CD4-positive, alpha-beta T cell treated with Interleukin-17A for 1 hour (primary cell): ENCODE results near the gene TRABD2B.
"Not testable (repeated sequence)": the region's sequence is repeated elsewhere in the genome, so short reads cannot be mapped to it uniquely, and the experiment has no call there.

ENCODE experiments used
- DNase-seq: peaks from one replicate; pipeline ENCODE4 v3.0.0-alpha.2; 2020

Gene TRABD2B

DNA sequence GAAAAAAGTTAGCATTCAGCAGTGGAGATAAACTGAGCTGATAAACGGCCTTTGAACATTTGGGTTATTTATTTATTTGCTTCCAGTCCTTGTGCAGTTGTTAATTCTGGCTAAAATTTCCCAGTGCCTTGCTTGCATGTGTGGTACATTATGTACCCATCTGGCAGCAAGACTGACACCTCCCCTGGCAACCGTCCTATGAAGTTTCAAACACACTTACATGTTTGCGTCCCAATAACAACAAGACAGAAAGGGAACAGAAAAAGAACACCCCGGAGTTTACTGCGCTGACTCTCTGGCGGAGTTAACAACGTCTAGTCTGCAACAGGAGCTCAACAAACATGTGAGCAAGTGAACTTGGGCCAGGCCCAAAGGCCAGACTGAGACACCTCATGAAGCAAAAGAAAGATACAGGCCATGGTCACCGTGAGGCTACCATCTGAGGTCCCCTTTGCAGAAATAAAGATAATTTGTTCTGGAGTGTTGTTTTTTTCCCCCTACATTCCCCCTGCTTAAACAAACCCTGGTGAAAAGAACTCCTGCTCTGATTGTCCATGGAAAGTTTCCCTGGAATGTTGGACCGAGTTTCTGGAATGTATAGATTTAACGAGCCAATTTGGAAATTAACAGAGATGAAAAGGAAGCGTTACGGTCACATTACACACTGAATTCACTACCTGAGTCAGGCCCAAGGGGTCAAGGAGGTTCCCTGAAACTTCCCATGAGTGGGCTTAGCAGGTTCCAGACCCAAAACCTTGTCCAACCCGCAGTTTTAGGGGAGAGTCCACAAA is 33.4 kb downstream of the TRABD2B start:
- DNase-seq: no peak

DNA sequence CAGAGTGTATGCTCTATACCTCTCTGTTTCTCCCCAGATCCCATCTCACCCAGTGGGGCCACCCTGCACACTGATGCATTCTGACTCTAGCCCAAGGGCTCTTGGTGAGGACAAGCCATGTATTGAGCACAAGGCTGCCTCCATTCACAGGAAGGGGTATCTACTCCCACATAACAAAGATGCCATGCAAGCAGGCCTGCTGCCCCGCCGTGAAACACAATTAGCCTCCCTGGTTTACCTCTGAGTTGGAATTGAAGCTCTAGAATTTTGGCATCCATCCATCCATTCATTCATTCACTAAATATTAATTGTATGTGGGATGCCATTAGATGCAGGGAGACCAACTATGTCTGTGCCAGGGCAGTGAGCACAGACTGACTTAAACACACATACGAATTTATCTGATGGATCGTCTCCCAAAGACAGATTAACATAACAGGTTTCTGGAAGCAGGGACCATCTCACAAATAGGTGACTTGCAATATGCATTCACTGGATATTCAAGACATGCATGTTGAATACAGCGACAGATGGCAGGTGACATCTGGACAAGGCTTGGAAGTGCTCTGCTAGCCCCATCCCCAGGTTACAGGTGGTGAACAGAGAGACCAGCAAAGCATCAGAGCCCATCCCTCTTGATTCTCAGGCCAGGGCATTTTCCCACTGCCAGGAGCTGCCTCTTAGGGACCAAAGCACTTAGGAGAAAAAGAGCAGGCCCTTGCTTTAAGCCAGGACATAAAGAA is 34.3 kb downstream of the TRABD2B start:
- no peak for DNase-seq

DNA sequence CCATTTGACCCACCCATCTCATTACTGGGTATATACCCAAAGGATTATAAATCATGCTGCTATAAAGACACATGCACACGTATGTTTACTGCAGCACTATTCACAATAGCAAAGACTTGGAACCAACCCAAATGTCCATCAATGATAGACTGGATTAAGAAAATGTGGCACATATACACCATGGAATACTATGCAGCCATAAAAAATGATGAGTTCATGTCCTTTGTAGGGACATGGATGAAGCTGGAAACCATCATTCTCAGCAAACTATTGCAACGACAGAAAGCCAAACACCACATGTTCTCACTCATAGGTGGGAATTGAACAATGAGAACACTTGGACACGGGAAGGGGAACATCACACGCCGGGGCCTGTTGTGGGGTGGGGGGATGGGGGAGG is 35.4 kb downstream of the TRABD2B start:
- not testable (repeated sequence) for DNase-seq

DNA sequence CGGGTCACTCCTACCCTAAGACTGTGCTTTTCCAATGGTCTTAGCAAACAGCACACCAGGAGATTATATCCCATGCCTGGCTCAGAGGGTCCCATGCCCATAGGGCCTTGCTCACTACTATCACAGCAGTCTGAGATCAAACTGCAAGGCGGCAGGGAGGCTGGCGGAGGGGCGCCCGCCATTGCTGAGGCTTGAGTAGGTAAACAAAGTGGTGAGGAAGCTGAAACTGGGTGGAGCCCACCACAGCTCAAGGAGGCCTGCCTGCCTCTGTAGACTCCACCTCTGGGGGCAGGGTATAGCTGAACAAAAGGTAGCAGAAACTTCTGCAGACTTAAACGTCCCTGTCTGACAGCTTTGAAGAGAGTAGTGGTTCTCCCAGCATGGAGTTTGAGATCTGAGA is 40.7 kb downstream of the TRABD2B start:
- not testable (repeated sequence) for DNase-seq

DNA sequence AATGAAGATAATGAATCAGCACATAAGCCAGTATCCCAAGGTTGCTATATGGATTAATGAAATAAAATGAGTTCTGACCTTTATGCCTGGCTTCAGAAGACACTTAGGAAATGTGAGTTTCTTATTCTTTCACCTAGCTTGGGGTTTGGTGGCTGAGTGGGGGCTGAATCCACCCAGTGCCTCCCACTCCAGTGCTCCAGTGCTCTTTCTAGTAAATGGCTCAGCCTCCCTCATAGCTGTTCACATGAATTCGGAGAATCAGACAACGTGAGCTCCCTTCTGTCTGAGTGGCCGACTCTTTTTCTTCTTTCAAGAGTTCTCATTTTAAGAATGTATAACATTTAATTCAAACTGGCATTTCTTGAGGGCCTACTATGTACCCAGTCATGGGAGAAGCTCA is 43.5 kb downstream of the TRABD2B start:
- no peak for DNase-seq

DNA sequence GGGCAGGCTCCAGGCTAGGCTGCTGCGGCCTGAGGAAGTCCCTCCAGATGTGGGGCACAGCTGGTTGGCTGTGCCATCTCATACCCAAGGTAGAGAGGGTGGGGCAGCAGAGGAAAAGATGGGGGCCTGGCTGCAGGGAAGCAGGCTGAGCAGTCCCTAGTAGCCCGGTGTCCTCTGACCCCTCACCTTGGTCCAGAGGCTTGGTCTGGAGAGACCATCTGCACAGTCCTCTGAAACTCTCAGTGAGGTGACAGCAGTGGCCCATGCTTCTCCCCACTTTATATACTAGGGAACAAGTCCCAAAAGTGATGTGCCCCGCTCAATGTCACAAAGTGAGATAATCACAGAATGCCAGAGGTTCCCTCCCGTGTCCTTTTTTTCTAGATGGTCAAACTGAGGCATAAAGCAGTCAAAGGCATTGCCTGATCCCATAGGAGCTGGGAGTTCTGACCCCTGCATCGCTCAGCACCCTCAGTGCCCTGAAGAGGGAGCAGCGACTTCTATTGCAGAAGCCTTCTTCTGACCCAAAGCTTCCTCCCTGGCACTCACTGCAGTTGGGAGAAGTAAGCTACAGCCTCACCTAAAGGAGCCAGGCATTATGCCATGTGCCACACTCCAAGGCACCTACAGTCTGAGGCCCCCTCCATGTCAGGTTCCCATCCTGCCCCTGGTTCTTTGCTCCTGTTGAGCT is 45.5 kb downstream of the TRABD2B start:
- no peak for DNase-seq

DNA sequence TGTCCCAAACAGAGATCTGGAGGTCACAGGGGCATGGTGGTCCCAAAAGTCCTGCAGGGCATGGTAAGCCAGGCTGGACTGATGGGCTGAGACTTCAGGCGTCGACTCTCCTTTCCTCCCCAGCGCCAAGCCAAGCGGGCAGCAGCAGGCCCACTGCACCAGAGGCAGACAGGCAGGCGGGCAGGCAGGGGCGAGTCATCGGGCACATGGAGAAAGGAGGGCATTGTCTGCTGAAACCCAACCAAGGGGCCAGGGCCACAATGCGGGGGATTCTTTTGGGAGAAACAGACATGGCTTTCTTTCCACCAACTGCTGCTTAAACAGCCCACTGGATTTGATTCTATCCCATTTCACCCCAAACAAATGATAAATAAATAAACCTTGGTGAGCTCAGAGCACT is 46.2 kb downstream of the TRABD2B start:
- DNase-seq: no peak

DNA sequence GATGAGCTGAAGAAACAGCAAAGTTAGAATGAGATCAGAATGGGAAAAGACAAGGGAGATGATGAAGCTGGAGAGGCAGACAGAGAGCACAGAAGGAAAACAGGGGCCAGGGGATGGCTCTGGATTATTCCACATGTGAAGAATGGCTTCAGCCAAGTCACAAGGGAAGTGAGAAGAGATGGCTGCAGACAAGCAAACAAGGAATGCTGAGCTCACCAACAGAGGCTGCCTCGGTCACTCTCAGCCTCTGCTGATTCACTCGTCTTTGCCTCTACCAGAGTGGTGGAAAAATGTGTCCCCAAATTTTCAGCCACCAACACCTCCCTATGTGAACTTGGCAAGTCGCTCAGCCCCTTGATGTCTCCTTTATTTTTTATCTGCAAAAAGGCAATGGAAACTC is 46.7 kb downstream of the TRABD2B start:
- DNase-seq: no peak

DNA sequence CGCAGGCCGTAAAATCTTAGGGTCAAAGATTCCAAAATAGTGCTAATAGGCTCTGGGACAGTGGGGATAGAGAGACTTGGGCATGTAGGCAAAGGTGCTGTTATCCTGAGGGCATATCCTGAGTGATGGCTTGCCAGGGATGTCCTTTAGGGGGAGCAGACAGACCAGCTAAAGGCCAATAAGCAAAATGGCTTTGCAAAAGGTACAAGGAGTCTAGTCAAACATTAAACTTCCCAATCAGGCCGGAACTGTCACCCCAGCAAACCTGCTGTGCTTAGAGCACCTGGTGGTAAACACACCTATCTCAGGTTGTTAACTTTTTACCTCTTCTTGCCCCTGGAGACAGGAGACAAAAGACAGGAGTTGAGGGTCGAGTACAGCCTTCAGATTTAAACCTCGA is 49.1 kb downstream of the TRABD2B start:
- DNase-seq: no peak

DNA sequence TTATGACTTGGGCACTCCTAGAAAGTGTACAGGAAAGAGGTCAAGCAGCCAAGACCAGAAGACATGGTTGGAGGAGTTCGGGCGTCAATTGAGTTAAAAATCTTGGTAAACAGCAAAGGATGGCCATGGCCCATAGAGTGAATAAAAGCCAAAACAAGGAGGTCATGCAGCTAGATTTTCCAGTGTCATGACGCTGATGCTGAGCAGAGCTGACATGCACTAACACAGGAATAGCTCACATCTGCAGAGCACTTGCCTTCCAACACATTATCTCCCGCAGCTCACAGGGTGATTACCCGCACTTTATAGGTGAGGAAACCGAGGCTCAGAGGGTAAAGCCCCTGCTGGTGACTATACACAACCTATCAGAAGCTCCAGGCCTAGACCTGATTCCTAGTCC is 49.7 kb downstream of the TRABD2B start:
- DNase-seq: no peak

DNA sequence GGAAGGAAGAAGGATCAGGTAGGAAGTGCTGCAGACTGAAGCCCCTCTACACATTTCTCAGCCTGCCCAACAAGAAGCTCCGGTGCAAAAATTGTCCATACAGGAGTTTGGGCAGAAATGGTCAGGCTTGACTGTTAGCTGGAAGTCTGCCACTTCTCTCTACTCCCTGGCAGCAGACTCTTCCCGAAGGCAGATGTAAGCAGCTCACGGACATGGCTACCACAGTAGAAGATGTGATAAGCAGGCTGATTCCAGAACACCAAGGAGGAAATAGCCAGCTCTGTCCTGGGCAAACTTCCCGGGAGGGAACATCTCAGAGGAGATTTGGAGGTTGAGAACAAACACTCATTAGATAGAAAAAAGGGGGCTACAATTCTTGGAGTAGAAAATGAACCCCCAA is 52.6 kb downstream of the TRABD2B start:
- no peak for DNase-seq

DNA sequence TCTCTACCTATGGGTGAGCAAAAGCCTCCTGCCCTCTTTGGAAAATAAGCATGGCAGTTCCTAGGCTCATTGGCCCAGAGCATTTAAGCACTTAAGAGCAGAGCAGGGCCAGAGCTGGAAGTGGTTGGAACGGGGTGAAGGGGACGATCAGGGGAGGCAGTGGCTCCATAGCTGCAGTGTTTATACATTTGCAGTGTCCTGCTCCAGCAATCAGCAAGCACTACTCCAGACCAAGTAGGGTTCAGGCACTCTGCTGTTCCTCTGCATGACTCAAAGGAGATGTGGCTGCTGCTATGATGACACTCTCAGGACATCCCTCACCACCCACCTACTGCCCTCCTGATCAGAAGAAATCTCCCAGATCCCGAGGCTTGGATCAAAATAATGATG is 55.0 kb downstream of the TRABD2B start:
- no peak for DNase-seq

DNA sequence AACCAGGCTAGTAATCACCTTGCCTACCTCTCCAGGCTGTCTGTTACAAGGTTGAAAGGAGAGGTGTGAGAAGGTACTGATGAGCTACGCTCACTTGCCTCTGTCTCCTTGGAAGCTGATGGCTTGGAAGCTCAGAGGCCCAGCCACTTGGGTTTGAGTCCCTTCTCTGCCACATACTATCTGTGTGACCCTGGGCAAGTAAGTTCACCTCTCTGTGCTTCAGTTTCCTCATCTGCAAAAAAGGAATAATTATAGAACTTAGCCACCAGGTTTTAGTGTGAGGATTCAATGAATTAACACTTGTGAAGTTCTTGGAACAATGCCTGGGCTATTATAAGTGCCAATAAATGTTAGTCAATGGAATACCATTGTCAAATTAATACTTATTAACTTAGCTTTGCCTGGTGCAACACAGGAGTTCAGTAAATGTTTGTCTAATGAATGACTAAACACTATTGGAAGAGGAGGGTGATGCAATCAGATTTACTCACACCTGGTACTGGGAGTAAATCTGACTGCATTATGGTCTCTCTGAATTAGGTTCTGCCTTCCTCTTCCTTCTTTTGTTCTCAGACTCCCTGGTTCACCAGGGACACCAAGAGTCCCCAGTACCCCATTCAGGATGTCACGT is 55.5 kb downstream of the TRABD2B start:
- no peak for DNase-seq

DNA sequence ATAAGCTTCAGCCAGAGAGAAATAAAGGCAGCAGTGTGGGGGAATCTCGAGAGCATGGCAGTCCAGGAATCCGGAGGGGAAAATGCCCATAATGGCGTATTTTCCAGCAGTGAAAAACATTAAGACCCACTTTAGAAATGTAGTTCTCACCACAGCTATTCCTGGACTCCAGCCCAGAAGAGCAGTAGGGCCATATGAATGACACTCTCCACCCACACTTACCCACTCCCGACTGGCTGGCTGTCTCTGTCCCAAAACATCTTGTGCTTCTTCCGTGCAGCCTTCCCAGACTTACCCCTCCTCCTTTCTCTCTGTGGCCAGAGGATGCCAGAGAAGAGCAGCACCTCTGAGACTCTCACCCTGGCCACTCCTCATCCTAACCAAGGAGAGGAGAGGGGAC is 56.4 kb downstream of the TRABD2B start:
- no peak for DNase-seq

DNA sequence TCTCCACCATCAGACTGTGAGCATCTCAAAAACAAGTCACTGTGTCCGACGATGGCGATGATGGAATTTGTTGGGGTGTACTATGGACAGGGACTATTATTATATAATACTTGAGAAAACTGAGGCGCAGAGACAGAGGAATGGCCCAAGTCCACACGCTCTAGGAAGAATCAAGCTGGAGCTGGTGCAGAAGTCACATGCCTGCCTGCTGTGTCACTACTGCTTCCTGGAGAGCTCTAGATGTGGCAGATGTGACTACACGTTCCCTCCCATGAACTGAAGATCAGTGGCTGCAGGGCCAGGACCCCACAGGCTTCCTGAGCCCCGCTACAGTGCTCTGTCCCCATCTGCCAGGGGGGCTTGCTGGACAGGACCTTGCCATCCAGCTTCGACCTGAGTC is 56.9 kb downstream of the TRABD2B start:
- DNase-seq: no peak

DNA sequence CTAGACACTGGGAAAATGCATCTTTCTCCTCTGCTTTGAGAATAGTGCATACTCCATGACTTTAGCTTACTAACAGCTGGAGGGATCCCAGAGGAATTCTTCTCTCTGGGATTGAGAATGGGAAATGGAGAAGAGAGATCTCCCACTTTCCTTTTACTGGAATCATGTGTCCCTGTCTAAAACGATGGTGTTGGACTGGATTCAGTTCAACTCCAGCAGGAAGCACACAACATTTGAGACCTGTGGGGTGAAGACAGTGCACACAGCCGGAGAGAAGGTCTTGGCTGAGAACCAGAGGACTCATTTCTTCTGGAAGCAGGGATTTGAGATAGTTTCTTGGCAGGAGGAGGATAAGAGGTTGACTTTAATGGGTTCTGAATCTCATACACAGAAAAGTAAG is 58.7 kb downstream of the TRABD2B start:
- no peak for DNase-seq

DNA sequence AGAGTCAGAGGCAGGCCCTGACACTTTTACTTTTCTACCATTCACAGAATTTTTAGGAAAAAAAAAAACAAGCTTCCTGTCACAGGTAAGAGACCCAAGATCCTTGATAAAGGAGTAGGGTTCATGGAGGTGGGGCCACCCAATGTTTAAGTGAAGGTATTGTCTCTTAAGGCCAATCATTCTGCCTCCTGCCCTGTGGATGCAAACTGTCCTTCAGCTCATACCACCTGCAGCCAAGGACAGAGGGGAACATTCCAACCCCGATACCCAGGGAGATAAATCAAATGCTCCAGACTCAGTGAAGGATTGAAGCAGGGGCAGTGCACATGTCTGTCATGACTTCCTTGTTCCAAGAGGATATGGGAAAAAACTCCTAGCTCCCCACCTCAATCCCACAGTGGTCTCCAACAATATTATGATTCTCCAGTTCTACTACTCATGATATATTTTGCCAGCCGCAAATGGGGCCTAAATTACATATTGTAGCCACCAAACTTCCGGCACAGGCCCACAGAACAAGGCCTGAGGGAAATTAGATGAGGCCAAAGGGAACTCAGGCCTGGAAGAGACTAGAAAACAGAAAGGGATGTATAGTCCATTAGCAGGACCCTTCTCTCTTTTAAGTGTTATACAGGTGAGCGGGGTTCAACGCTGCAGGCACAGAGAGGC is 59.5 kb downstream of the TRABD2B start:
- DNase-seq: no peak

DNA sequence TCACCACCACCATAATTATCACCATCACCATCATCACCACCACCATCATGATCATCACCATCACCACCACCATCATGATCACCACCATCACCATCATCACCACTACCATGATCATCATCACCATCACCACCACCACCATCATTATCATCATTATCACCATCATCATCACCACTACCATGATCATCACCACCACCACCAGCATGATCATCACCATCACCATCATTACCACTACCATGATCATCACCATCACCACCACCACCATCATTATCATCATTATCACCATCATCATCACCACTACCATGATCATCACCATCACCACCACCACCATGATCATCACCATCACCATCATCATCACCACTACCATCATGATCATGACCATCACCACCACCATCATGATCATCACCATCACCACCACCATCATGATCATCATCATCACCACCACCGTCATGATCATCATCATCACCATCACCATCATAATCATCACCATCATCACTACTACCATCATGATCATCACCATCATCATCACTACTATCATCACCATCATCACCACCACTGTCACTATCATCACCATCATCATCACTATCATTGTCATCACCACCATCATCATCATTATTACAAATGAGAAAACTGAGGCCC is 60.2 kb downstream of the TRABD2B start:
- DNase-seq: no peak

DNA sequence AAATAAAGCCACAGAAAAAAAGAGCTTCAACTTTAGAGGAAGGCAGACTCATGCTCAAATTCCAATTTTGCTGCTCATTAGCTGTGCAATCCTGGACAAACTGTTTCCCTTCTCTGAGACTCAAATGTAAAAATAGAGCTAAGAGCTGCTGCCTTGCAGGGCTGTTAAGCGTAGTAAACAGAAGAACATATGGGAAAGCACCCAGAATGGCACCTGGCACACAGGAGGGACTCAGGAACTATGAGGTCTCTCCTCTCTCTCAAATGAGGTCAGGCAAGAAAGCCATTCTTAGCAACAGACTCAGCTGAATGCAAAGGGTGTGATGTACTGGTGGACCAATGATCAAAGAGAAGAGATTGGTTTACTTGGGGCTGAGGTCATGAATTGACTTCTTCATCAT is 61.3 kb downstream of the TRABD2B start:
- DNase-seq: no peak

DNA sequence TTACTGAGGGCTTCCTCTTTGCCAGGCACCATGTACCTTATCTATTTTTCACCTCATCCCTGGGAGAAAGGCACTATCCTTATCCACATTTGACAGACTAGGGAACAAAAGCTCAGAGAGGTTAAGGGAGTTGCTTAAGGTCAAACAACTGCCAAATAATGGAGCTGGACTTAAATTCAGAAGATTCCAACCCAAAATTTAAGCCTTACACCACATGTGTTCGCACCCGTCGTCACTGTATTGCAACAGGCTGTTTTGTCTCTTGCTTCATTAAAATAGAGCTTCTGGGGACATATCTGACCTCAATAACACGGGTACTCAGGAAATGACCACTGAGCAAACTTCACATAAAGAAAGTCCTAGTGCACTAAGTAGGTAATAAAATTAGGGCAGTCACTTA is 62.0 kb downstream of the TRABD2B start:
- DNase-seq: no peak

DNA sequence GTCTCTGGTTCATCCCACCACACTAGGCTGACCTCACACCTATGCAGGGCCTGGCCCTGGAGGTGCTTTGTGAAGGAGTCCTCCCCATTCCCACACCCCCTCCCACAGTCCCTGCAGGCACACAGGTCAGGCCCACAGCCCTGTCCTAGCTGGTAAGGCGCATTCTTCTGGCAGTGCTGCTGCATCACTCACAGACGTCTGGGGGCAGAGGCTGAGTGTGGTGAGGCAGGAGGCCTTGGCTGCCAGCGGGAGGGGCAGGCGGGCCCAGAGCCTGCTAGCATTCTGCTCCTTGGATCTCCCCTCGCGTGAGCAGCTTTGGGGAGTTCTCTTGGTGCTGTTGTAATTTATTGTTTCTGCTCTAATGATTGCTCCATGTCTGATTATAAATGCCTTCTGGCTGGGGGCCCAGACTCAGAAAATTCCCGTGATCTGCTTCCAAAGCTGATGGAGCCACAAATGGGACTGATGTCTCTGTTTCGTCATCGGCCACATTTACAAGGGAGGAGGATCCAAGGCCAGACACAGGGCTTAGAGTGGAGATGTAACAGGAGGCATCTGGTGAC is 62.9 kb downstream of the TRABD2B start:
- no peak for DNase-seq

DNA sequence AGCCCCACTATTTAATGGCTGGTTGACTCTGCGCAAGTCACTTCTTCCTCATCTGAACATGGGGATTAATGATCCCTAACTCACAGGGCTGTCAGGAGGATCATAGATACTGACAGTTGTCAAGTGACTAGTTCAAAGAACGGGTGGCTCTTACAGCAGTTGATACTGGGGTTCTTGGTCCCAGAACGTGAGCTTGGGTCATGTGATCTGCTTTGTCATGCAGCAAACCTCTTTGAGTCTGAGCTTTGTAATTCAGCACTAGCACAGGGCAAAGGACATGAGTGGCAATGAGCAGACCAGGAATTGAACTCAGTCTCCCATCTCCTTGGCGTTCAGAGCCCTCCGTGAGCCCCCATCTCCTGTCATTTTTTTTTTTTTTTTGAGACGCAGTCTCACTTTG is 64.4 kb downstream of the TRABD2B start:
- no peak for DNase-seq
